Left renal pelvis (tissue), 4 donors: ENCODE measurements around the gene MEIS2. TPM values are rescaled to one million over a fixed set of nuclear protein-coding genes. Genes with fewer than 3 reads are reported as not detected.

Experiments used
- DNase-seq, 4 donors: peaks; one replicate each; pipeline ENCODE4 v3.0.0-alpha.2; 2013; ENCODE audit warnings: low read depth in 4 of 4, low spot score in 3 of 4
- polyA plus RNA-seq, 4 donors: library from polyadenylated mRNA; unstranded; fragments of 120-200 nt; gene quantifications; one replicate each; pipeline ENCODE4 v1.2.1, GENCODE V29; 2013; ENCODE audit not compliant: insufficient read length in 4 of 4

Gene MEIS2
- polyA plus RNA-seq, 4 donors: 129 to 442 (median 168) TPM

DNA sequence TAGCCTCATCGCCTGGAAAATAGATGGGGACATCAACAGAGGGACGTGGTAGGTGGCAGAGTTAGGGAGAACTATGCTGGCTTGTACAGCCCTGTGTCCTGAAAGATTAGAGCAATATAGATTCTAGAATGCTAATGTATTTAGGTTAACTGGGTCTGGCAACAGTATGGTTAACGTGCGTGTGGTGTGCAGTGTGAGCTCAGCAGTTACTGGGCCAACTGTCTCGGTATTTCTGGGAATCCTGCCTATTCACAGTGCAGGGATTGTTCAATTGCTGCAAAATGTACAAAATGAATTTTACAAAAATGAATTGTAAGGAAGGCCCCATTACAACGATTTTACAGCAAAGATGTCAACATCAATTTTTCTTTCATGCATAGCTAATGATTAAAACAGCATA is 20.6 kb downstream of the MEIS2 start:
- DNase-seq: no peak

DNA sequence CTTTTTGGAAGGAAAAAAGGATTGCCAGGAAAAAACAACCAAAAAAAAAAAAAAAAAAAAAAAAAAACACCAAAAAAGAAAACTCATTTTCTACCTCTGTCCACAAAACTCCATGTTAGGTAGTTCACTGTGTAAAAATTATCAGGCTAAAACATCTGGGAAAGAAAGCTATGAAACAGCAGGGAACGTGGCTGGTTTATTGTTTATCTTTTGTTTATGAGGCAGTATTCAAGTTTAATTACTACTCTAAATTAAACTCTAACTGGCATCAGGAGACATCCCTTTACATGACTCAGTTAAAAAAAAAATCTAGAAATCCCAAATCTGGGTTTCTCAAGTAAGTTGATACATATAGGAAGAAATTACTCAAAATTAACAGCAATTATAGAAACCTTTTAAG is 21.8 kb downstream of the MEIS2 start:
- no peak for DNase-seq

DNA sequence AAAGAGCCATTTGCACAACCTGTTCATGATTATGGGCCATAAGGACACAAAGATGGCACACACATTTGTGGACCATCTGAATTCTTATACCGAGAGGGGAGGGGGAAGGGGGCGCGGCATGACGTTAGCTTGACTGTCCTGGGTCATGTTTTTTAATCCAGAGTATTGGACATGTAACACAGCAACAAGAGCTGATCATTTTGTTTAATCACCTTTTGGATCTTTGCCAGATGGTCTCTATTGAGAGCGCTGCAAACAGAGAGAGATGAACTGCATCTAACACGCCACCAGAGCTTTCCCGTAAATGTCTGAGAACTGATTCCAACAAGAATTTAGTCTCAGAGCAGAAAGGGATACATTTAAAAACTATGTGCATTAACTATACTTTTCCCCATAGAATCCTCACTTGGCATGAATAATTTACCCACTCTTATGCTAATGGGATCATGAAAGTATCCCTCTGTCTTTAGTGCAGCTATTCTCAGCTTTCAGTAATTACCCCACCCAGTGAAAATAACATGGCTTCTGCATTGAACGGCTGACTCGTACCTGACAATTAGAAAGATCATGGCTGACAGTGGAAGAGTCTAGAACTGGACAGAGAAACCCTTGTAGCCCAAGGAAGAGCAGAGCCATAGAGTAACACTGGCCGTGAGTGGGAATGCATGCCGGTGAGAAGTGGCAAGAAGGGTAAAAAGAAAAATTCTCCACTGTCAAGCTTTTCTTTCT is 22.6 kb downstream of the MEIS2 start:
- DNase-seq: no peak

DNA sequence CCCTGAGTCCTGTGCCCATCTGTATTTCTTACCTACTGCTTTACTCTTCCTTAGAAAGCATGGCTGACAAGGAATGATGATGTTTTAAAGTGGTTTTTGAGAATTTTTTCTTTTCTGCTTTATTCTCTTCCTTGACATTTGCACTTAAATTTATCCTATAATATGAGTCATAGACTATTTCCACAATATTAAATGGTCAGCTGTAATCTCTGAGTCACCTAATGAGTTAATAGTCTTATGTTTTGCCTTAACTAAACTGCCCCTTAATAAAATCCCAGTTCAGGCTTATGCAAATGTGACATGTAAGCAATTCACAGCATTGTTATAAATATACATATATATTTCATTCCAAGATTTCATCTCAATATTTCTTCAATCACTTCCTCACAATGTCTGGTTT is 23.8 kb downstream of the MEIS2 start:
- no peak for DNase-seq

DNA sequence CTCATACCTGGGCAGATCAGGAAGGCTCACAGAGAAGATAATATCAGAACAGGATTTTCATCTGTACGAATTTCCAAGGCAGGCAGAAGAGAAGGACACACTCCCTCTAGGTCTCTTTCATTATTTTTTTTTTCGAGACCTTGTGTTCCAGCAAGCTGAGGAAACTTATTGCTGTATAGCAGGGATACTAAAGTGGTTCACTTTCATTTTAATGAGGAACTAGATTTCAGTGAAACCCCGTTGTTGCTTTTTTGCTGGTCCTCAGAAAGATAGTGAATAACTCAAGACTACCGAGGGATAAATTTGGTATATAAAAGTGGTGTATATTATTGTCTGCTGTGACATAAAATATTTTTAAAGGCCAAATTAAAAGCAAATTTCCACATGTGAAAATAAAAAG is 24.6 kb downstream of the MEIS2 start:
- no peak for DNase-seq

DNA sequence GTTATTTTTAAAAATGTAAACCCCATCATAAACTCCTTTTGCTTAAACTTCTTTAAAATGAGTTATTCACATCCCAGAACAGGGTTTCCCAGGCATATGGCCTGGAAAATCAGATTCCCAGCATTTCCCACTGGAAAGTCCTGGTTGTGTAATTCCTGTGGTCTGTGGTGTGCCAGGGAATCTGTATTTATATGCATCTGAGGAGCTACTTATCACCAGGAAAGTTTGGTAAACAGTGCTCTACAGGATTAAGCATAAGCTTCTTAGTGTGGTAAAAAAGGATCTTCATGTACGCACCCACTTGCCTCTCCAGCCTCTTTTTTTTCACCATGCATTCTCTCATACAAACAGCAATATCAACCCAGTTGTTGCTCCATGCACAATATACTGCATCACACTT is 28.2 kb downstream of the MEIS2 start:
- no peak for DNase-seq

DNA sequence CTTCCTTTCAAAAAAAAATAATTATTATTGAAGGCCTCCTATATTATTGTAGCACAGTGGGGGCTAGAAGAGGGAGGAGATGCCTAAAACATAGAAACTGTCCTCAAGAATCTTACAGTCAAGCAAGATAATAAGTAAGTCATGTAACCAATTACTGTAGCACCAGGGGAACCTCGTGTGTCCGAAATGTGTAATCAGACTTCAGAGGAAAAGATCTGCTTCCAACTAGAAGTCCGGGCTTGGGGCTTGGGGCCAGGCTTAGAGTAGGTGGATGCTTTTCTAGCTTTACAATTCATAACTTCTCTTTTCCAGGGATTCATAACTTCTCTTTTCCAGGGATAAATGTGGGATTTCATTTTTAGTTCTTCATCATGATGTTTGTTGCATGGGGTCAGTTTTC is 29.2 kb downstream of the MEIS2 start:
- DNase-seq: no peak

DNA sequence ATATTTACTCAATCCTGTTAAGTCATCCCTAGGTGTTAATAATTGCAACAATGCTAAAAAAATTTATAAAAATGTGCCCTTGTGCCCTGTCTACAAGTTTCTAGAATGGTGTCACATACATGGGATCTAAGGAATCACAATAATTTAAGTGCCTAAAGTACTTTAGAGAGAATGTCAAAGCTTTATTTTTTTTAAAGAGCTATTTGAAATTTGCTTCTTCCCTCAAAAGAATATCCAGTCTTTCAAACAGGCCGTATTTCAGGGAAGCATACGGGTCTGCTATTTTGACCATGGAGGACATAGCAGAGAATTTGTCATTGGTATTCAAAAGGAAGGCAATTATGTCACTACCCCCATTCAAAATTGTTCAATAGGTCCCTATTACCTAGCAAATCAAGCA is 29.7 kb downstream of the MEIS2 start:
- no peak for DNase-seq

DNA sequence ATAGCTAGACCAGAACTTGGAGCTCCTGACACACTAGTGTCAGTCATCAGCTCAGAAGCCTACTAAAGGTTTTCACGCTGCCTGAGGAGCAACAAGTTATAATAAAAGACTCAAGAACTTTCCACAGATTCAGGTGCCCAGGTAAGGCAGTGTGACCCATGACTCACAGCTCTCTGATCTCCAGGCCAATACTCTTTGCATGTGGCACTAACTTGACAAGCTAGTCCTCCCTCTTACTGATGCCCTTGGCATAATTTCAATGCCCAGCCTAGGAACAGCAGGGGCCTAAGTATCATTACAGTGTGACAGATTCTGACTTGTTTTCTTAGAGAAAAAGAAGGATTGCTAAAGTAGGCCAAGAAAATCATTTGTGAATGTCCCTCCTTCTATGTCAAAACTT is 38.4 kb downstream of the MEIS2 start:
- DNase-seq: no peak

DNA sequence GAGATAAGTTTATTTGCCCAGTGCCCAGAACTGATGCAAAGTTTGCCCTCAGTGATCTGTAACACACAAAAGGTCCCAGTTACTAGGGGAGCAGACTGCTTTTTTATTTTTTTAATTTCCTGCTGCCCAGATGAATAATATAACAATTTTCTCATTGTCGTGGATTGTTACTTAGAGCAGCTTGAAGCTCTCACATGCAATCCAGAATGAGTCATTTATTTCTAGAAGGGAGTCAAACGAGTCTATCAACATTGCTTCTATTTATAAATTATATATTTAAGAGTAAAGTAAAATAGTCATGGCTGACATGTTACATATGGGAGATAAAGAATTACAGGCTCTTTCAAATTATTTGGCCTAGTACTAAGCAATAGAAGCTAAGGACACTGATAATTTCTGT is 41.3 kb downstream of the MEIS2 start:
- peak in 2 of 4 donors; percentile 46 to 57 for DNase-seq

DNA sequence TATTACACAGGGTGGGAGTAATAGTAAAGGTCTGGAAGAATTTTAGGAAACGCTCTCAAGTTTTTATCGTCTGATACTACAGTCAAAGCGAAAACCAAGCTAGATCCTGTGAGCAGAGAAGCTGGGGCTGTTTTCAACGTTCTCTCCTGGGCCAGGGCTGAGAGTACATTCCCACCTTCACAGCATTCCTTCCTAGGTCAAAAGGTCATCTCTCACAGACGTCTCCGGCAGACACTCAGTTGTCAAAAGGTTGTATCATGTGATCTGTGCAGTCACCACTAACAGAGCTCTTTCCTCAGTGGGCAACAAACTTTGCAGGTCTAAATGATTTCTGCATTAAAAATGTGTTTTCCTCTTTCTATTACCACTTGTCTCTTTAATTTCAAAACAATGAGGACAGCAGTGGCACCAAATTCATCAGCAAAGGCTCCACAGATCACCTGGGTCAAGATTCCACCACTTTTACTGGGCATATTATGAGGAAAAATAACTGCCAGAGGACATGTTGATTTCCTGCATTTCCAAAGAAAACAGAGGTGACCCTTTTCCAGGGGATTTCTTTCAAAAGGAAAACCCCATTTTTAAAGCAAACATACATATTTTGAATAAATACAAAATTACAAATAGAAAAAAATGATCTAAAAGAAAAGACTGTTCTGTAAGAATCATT is 41.9 kb downstream of the MEIS2 start:
- DNase-seq: no peak

DNA sequence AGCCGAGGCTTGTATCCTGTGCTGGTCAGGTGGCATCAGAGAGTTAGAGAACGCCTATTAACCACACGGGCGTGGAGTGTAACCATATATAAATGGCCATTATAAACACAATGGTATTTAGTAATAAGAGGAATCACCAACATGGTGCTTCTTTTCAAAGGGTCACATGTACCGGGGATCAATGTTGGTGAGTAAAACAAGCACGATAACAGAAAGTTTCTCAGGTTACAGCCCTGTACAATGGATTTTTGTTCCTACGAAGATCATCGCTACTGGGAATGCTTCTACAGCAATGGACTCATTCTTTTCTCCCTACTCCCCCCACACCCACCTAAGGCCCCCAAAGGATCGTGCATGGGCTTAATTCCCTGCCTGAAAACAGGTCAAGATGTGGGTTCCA is 42.5 kb downstream of the MEIS2 start:
- no peak for DNase-seq

DNA sequence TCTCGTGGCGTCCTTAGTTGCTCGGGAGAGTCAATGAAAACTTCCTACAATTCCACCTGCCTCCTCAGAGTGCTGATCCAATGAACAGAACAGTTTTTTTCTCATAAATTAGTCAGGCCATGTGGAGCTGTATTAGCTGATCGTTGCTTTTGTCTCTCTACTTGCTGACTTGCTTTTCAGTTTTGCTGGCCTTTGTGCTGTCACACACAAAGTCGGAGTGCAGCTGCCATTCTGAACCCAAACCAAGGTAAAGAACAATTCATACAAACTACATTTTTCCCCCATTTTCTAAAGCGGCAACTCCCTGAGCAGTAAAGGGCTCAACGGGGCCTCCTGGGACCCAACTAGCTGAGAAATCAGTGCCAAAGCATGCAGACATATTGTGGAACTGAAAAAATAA is 43.1 kb downstream of the MEIS2 start:
- DNase-seq: no peak

DNA sequence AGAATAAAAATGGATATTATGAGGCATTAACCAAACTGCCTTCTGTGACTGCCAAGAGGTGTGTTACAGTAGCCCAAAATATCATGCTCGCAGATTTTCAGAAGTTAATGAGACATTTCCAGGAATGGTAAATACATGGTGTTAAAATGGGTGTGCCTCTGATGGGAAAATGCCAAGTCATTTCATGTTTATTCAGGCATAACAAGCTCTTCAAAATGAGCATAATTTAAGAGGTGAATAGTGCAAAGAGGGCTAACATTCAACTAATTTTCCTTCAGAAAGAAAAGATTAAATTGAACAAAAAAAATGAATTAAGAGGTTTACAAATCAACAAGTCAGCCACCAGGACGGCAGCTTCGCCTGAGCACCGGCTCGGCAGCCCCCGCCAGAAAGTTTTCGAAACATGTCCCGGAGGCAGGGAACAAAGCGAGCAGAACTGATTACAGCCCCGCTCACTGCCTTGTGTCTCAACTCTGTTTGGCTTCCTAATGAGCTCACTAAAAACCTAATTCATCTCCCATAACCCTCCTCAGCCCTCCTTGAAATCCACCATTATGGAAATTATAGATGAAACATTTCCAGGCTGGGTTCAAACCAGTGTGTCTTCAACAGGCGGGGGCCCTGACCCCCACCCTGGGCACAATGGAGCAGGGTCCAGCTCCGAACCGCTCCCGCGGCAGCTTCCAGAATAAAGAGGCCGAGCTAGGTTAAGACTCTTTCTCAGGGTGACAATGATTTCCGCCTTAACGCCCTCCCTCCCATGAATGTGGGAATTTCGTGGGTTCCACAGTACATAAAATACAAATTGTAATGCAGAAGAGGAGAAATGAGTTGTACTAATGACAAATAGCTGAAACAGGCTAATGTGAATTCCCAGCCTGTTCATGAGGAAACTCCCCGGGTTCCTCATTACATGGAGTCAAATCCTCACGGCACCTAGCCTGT is 43.9 kb downstream of the MEIS2 start:
- DNase-seq: no peak

DNA sequence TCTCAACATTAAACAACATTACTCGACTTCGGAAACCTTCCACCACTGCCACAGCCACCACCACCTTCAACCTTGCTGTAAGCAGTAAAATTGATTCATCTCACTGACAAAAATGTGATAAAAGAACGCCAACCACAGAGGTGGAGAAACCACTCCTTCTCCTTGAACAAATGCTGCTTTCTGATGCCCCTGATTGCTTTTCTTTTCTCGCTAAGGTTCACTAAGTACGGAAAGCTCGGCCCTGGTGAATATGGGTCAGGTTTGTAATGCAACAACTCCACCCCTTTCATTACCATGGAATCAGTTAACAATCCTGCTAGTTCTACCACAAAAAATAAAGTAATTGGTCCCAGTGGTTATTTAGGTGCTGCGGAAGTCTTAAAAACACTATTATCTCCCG is 44.9 kb downstream of the MEIS2 start:
- DNase-seq: no peak

DNA sequence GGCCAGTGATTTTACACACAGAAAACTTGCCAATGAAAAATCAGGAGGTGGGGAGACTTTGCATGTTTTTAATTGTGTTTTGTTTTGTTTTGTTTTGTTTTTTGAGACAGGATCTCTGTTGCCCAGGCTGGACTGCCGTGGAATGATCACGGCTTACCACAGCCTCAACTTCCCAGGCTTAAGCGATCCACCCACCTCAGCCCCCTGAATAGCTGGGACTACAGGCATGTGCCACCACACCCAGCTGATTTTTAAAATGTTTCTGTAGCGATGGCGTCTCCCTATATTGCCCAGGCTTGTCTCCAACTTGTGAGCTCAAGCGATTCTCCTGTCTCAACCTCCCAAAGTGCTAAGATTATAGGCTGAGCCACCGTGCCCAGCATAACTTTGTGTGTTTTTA is 46.0 kb downstream of the MEIS2 start:
- DNase-seq: no peak

DNA sequence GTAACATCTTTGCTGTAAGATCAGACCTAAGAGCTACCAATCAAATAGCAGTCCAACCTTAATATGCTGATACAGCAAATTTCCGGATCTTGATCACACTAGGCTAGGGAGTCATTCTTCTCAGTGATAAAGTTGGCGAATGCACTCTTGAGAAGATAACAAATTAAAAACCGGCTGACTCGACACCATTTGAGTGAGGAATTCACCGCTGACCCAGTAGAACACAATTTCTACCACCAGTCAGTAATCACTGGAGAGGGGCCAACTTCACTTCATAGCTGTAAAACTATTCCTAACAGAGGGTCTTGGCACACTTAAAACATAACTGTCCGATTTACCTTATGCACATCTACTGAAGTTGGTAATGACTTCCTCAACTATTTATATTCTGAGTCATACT is 47.2 kb downstream of the MEIS2 start:
- DNase-seq: no peak

DNA sequence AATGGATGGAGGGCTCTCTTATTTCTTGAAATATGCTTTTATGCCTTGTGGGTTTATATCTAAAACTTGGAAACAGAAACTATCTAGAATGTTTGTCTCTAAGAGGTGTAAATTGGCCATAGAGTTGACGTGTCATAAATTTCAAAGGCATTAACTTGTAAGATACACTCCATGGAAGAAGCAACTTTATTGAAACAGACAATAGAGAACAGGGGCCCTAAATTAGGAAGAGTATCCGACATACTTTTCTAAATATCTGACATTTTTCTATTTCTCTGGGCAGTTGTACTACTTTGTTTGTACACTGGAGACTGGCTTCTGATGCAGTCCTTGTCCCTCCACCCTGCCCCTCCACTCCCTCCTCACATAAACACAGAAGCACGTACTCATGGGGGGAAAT is 50.0 kb downstream of the MEIS2 start:
- no peak for DNase-seq

DNA sequence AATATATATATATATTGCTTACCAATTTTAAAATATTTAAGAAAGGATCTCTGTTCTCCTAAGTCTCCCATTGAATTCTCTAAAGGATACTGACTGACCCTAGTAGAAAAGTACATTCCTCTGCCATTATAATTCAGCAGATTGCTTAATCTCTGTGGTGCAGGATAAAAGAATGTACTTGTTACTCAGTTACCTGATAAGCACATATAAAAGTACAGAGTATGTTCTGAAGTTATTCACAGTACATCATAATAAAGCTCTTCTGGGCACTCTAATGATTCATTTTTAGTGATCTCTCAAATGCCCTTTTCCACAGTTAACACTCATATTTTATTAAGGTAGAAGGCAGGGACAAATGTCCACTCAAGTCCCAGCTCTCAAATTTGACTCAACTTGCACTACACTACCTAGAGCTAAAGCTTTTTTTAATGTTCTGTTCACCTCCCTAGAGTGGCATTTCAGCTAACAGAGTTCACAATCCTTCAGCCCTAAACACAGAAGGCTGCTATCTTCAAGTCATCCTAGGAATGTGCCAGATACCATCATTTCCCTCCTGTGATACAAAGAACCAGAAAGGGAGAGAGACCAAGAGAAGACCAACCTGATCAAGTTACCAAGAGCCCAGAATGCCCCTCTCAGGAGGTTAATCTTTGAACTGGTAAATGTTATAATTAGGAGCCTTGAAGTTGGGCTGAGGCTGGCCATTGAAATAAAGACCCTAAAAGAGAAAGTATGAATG is 53.3 kb downstream of the MEIS2 start:
- DNase-seq: no peak

DNA sequence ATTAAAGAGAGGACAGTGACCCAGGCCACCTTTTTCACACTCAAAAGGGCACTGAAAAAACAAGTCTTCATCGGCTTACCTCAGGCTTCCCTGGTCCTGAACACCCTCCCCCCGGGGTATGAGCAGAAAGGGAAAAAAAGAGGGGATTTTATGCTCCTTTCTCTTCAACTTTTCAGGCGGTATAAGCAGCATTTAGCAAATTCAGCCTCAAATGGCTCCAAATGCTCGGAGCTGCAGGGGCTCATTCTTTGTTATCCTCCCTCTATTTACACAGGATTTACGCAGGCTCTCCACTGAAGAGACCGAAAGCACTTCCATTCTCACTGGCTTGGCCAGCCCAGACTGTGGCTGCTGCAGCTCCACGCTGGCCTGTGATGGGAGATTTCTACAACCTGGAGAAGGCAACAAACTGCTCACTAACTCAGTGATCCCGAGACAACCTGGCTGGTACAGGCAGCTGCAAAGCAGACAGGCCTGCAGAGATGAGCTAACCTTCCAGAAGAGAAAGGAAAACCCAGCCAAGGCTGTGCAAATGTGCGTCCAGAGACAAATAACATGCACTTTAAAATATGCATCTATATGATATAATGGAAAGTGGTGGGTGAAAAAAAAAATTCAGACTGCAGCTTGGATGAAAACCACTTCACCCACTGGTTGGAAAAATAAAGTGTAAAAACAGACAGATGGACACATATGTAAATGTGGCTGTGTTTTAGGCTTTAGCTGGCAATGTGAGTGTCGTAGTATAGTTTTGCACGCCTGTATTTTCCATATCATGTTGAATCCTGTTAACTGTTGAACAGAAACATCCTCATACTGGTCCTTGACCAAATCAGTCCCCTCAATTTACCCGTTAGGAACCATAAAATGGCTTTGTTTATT is 54.2 kb downstream of the MEIS2 start:
- DNase-seq: no peak
